HG02884 (cell line): ENCODE results near the gene SLC22A31.

ENCODE experiments used
- ATAC-seq: cut with Tn5 transposase; IDR thresholded peaks from one replicate; pipeline ENCODE4 v1.9.1; 2021; ENCODE audit warnings: mild to moderate bottlenecking, moderate library complexity; ENCODE audit not compliant: unreplicated experiment

The SLC22A31 gene

GRCh38 chr16:89179656-89180315 is 20.6 kb downstream of the SLC22A31 start:
- ATAC-seq: no peak

- no peak for ATAC-seq
Observed at GRCh38 chr16:89179148-89179484, 21.2 kb downstream of the SLC22A31 start.

- no peak for ATAC-seq
Observed at GRCh38 chr16:89178453-89179147, 21.7 kb downstream of the SLC22A31 start.

- ATAC-seq: no peak
Observed at GRCh38 chr16:89177501-89177900, 22.8 kb downstream of the SLC22A31 start.

GRCh38 chr16:89176717-89177116 is 23.6 kb downstream of the SLC22A31 start:
- no peak for ATAC-seq

- ATAC-seq: no peak
Observed at GRCh38 chr16:89176147-89176690, 24.1 kb downstream of the SLC22A31 start.

- ATAC-seq: no peak
Observed at GRCh38 chr16:89175280-89176146, 24.8 kb downstream of the SLC22A31 start.

GRCh38 chr16:89174877-89175276 is 25.5 kb downstream of the SLC22A31 start:
- no peak for ATAC-seq

- ATAC-seq: no peak
Observed at GRCh38 chr16:89174055-89174827, 26.1 kb downstream of the SLC22A31 start.

- no peak for ATAC-seq
Observed at GRCh38 chr16:89173174-89173921, 27.0 kb downstream of the SLC22A31 start.

- ATAC-seq: no peak
Observed at GRCh38 chr16:89172528-89173173, 27.7 kb downstream of the SLC22A31 start.

GRCh38 chr16:89172171-89172527 is 28.2 kb downstream of the SLC22A31 start:
- ATAC-seq: no peak

GRCh38 chr16:89171216-89172170 is 28.8 kb downstream of the SLC22A31 start, which contains the start of gene CDH15:
TSS of gene CDH15 (plus strand) at chr16:89171748. CDS start at chr16:89171832, 84 bp downstream.
- peak; percentile 85 for ATAC-seq

GRCh38 chr16:89170346-89171215 is 29.8 kb downstream of the SLC22A31 start:
- no peak for ATAC-seq

- no peak for ATAC-seq
Observed at GRCh38 chr16:89169778-89170177, 30.6 kb downstream of the SLC22A31 start.

GRCh38 chr16:89168381-89169189 is 31.8 kb downstream of the SLC22A31 start:
- no peak for ATAC-seq
